ENCODE results near the gene UBE2J2.

Gene UBE2J2

DNA sequence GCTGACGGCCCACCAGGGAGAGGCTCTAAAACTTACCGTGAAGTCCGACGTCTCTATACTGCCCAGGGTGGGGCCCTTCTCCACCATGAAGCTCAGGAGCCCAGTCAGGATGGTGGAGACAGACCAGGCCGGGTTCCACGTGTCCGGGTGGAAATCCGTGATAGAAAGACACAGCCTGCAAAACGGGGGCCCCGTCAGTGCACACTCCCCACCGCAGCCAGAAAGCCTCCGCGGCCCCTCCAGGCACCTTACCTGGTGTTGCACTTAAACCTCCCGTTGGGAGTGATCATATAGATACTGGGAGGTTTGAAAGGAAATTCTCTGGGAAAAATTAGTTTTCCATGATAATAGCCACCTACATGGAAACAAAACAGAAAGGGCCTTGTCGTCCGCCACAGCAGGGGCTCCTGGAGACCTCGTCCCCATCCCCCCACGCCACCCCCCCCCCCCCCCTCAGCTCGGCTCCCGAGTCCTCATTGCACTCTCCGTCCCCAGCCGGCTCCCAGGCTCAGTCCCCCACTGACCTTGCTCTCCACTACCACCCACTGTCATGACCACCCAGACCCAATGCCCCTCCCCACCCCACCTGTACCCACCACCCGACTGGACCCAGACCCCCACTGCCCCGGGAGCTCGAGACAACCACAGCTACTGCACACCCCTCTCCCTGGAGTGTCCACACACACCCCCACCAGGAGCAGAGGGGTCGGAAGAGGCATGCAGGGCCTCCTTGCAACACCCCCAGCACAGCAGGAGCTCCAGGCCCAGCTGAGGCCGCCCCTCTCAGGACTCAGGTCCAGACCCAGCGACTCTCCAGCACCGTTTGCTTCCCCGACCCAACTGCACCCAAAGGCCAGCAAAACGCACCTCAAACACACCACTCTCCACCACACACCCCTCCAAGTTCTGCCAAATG is 16.4 kb downstream of the UBE2J2 start:
- ATAC-seq, result no peak
- no peak for TF ChIP-seq ZFP30 (CRISPR knock-in tag; IDR thresholded peaks at IDR 0.05)
- no peak for TF ChIP-seq ARNTL (CRISPR knock-in tag; IDR thresholded peaks at IDR 0.05; ENCODE audit: borderline replicate concordance, low read depth)
- no peak for TF ChIP-seq ESRRG (CRISPR knock-in tag; IDR thresholded peaks at IDR 0.05)
- TF ChIP-seq SNAI2 (CRISPR knock-in tag; IDR thresholded peaks at IDR 0.05), result no peak
- TF ChIP-seq ZC3H10 (CRISPR knock-in tag; IDR thresholded peaks at IDR 0.05), result no peak
- TF ChIP-seq TCF4 (CRISPR knock-in tag; IDR thresholded peaks at IDR 0.05; ENCODE audit: borderline replicate concordance), result no peak
- TF ChIP-seq, protein P1, sequence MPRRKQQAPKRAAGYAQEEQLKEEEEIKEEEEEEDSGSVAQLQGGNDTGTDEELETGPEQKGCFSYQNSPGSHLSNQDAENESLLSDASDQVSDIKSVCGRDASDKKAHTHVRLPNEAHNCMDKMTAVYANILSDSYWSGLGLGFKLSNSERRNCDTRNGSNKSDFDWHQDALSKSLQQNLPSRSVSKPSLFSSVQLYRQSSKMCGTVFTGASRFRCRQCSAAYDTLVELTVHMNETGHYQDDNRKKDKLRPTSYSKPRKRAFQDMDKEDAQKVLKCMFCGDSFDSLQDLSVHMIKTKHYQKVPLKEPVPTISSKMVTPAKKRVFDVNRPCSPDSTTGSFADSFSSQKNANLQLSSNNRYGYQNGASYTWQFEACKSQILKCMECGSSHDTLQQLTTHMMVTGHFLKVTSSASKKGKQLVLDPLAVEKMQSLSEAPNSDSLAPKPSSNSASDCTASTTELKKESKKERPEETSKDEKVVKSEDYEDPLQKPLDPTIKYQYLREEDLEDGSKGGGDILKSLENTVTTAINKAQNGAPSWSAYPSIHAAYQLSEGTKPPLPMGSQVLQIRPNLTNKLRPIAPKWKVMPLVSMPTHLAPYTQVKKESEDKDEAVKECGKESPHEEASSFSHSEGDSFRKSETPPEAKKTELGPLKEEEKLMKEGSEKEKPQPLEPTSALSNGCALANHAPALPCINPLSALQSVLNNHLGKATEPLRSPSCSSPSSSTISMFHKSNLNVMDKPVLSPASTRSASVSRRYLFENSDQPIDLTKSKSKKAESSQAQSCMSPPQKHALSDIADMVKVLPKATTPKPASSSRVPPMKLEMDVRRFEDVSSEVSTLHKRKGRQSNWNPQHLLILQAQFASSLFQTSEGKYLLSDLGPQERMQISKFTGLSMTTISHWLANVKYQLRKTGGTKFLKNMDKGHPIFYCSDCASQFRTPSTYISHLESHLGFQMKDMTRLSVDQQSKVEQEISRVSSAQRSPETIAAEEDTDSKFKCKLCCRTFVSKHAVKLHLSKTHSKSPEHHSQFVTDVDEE (CRISPR knock-in tag; IDR thresholded peaks at IDR 0.05), result no peak
- no peak for TF ChIP-seq GLIS3 (CRISPR knock-in tag; IDR thresholded peaks at IDR 0.05)
- no peak for TF ChIP-seq ISL1 (CRISPR knock-in tag; IDR thresholded peaks at IDR 0.05)
- TF ChIP-seq, protein P2, sequence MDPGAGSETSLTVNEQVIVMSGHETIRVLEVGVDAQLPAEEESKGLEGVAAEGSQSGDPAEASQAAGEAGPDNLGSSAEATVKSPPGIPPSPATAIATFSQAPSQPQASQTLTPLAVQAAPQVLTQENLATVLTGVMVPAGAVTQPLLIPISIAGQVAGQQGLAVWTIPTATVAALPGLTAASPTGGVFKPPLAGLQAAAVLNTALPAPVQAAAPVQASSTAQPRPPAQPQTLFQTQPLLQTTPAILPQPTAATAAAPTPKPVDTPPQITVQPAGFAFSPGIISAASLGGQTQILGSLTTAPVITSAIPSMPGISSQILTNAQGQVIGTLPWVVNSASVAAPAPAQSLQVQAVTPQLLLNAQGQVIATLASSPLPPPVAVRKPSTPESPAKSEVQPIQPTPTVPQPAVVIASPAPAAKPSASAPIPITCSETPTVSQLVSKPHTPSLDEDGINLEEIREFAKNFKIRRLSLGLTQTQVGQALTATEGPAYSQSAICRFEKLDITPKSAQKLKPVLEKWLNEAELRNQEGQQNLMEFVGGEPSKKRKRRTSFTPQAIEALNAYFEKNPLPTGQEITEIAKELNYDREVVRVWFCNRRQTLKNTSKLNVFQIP (CRISPR knock-in tag; IDR thresholded peaks at IDR 0.05; ENCODE audit: borderline replicate concordance, low read depth), result no peak
- TF ChIP-seq, protein P3, sequence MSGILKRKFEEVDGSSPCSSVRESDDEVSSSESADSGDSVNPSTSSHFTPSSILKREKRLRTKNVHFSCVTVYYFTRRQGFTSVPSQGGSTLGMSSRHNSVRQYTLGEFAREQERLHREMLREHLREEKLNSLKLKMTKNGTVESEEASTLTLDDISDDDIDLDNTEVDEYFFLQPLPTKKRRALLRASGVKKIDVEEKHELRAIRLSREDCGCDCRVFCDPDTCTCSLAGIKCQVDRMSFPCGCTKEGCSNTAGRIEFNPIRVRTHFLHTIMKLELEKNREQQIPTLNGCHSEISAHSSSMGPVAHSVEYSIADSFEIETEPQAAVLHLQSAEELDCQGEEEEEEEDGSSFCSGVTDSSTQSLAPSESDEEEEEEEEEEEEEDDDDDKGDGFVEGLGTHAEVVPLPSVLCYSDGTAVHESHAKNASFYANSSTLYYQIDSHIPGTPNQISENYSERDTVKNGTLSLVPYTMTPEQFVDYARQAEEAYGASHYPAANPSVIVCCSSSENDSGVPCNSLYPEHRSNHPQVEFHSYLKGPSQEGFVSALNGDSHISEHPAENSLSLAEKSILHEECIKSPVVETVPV (CRISPR knock-in tag; IDR thresholded peaks at IDR 0.05), result no peak
- TF ChIP-seq, protein P4, sequence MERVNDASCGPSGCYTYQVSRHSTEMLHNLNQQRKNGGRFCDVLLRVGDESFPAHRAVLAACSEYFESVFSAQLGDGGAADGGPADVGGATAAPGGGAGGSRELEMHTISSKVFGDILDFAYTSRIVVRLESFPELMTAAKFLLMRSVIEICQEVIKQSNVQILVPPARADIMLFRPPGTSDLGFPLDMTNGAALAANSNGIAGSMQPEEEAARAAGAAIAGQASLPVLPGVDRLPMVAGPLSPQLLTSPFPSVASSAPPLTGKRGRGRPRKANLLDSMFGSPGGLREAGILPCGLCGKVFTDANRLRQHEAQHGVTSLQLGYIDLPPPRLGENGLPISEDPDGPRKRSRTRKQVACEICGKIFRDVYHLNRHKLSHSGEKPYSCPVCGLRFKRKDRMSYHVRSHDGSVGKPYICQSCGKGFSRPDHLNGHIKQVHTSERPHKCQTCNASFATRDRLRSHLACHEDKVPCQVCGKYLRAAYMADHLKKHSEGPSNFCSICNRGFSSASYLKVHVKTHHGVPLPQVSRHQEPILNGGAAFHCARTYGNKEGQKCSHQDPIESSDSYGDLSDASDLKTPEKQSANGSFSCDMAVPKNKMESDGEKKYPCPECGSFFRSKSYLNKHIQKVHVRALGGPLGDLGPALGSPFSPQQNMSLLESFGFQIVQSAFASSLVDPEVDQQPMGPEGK (CRISPR knock-in tag; IDR thresholded peaks at IDR 0.05; ENCODE audit: borderline replicate concordance), result no peak
- TF ChIP-seq, protein P5, sequence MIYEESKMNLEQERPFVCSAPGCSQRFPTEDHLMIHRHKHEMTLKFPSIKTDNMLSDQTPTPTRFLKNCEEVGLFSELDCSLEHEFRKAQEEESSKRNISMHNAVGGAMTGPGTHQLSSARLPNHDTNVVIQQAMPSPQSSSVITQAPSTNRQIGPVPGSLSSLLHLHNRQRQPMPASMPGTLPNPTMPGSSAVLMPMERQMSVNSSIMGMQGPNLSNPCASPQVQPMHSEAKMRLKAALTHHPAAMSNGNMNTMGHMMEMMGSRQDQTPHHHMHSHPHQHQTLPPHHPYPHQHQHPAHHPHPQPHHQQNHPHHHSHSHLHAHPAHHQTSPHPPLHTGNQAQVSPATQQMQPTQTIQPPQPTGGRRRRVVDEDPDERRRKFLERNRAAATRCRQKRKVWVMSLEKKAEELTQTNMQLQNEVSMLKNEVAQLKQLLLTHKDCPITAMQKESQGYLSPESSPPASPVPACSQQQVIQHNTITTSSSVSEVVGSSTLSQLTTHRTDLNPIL (CRISPR knock-in tag; IDR thresholded peaks at IDR 0.05; ENCODE audit: low read depth), result no peak
- TF ChIP-seq ZNF8 (CRISPR knock-in tag; IDR thresholded peaks at IDR 0.05), result no peak
- TF ChIP-seq TOX (CRISPR knock-in tag; IDR thresholded peaks at IDR 0.05; ENCODE audit: borderline replicate concordance), result no peak
- TF ChIP-seq ZNF565 (CRISPR knock-in tag; conservative IDR thresholded peaks at IDR 0.05; ENCODE audit: low read depth), result no peak

DNA sequence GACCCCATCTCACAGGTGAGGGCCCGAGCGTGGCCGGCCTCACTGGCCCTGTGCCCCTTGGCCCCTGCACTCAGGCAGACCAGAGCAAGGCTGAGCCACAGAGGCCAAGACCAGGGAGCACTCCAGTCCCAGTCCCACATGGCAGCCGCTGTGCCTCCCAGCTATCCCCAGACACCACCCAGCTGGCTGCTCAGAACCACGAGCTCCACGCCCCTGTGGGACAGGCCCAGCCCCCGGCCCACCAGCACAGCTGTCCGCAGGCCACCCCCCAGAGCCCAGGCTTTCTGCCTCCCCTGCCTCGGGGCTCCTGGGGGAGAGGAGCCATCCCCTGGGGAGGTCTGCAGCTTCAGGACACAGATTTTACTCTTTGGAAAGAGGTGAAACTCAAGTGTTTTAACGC is 18.0 kb downstream of the UBE2J2 start:
- TF ChIP-seq SNAI2 (CRISPR knock-in tag; IDR thresholded peaks at IDR 0.05) (no peak), PPARA (CRISPR knock-in tag; IDR thresholded peaks at IDR 0.05; ENCODE audit: borderline replicate concordance) (no peak), ZC3H10 (CRISPR knock-in tag; IDR thresholded peaks at IDR 0.05) (no peak), ESRRG (CRISPR knock-in tag; IDR thresholded peaks at IDR 0.05) (no peak), TCF4 (CRISPR knock-in tag; IDR thresholded peaks at IDR 0.05; ENCODE audit: borderline replicate concordance) (no peak), ZFP30 (CRISPR knock-in tag; IDR thresholded peaks at IDR 0.05) (no peak), TOX (CRISPR knock-in tag; IDR thresholded peaks at IDR 0.05; ENCODE audit: borderline replicate concordance) (no peak)
- TF ChIP-seq, protein P5 (CRISPR knock-in tag; IDR thresholded peaks at IDR 0.05; ENCODE audit: low read depth), result no peak
- TF ChIP-seq, protein P1 (CRISPR knock-in tag; IDR thresholded peaks at IDR 0.05), result no peak
- ATAC-seq, result no peak

Measured in SK-N-SH treated with all-trans-retinoic acid at 6 μM for 48 hours (cell line).